Stimulated activated CD8-positive, alpha-beta memory T cell treated with anti-CD3 and anti-CD28 coated beads, Interleukin-7, amount 100 ng/mL, for 24 hours (primary cell): ENCODE measurements around the gene THSD4.
"Not testable (repeated sequence)": the region's sequence is repeated elsewhere in the genome, so short reads cannot be mapped to it uniquely, and the experiment has no call there.

ENCODE experiments used
- DNase-seq: peaks from one replicate; pipeline ENCODE4 v3.0.0-alpha.2; 2020; ENCODE audit warnings: low read depth

The THSD4 gene

DNA sequence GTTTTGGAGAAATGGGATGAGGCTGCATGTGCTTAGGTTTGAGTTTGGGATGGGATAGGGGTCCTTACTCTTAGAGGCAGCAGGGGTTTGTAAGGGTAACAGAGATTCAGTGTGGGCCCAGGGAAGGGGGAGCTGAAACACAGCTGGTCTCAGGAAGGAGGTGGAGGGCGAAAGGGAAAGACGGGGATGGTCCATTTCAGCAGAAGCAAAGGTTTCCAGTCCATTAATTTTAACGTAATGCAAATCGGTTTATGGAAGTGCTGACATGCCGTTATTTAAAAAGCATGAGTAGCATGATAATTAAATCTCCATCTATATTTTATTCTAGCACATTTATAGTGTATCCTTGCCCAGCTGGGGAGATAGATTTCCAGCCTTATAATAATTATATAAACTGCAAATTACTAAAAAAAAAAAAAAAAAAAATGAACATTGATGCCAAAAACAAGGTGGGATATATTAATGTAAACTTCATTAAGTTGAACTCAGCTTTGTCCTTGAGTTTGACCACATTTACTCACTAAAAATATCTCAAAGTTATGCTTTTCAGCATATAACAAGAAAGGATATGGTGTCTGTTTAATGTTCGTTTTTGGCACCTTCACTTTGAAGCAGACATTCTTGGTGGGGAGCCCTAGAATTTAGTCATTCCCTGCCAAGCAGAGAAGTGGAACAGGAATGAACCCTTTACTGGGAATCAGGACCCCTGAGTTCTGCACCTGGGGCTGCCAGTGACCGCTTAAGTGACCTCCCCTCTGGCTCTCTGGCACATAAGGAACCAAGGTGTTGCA lies 234.7 kb downstream of the THSD4 start:
- DNase-seq = no peak

GRCh38 chr15:71350622-71351378 lies 235.5 kb downstream of the THSD4 start:
- DNase-seq = no peak

DNA sequence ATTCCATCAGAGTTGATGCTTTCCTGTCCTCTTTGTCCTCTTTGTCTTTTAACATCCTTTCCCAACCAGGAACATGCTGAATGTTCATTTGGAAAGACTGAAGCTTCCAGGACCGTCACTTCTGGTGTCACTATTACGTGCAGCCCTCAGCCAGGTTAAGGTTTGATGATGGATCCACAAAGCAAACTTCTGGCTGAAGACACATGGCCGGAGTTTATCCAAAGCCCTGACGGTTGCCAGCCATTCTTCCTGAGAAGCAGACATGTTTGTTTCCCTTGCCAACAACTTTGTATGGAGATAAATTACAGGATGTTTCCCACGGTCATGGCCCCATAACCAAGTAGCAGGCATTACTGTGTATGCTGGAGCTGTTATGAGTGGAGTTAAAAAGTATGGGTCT lies 236.9 kb downstream of the THSD4 start:
- no peak for DNase-seq

- no peak for DNase-seq
Observed at GRCh38 chr15:71352765-71353164, 237.5 kb downstream of the THSD4 start.

GRCh38 chr15:71353171-71353570 lies 237.9 kb downstream of the THSD4 start:
- DNase-seq = no peak

DNA sequence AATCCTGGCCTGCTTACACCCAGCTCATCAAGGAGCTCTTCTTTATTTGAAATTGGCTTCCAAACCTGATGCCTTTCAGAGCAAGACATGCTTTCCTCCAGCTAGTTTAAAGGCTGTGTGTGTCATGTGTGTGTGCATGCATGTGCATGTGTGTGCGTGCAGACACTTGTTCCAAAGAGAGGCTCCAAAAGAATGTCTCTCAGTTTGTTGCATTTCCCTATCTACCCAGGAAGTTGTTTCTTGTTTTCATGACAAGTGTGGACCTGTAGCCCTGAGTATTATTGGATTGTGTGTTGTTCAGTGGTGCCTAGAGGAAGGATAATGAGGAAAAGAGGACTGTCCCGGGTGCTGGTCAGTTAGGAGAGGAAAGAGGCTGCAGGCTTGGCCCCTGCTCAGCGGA lies 240.0 kb downstream of the THSD4 start:
- DNase-seq = no peak

- no peak for DNase-seq
Observed at GRCh38 chr15:71357321-71357732, 242.1 kb downstream of the THSD4 start.

GRCh38 chr15:71357967-71358366 lies 242.7 kb downstream of the THSD4 start:
- DNase-seq = no peak

DNA sequence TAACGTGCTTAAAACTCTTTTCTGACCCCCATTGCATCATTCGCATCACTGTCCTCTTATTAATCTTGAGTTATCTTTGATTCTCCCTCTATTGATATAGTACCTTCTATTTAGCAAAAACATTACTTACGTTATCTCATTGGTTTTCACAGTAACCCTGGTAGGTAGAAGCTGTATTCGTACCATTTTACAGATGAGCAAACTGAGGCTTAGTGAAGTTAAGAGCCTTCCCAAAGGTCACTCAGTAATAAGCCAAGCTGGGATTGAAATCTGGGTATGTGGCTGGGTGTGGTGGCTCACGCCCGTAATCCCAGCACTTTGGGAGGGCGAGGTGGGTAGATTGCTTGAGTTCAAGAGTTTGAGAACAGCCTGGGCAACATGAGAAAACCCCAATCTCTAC lies 244.0 kb downstream of the THSD4 start:
- no peak for DNase-seq

DNA sequence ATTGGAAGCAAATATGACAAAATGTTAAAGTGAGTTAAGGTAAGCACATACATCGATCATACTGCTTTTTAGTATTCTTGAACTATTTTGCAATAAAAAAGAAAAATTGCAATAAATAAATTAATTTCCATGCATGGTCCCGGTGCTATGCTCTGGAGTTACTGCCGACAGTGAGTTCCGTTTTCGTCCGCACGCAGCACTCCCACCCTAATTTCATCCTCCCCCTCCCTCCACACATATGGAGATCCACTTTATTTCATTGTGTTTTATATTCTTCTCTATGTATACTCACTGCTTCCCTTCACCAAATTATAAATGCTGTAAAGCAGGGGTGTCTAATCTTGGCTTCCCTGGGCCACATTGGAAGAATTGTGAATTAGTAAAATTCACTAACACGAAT lies 247.3 kb downstream of the THSD4 start:
- DNase-seq = no peak

- DNase-seq = no peak
Observed at GRCh38 chr15:71362987-71363968, 248.0 kb downstream of the THSD4 start.

DNA sequence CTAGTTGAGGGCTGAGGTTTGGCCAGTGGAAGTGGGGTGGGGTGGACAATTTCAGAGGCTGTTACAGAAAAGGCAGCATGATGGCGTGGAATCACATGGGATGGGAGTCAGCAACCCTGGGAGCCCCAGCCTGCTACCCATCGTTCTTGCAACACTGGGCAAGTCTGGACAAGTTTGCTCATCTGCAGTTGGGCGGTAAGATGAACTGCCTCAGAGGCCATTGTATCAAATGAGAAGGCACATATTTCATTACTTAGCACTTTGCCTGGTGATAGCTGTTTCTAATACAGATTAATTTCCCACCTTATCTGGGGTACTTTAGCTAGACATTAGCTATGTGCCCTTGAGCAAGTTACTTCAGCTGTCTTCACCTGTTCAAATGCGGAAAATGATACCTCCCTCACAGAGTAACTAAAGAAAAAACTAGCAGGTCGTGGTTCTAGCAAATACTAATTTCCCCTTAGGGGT lies 248.9 kb downstream of the THSD4 start:
- no peak for DNase-seq

DNA sequence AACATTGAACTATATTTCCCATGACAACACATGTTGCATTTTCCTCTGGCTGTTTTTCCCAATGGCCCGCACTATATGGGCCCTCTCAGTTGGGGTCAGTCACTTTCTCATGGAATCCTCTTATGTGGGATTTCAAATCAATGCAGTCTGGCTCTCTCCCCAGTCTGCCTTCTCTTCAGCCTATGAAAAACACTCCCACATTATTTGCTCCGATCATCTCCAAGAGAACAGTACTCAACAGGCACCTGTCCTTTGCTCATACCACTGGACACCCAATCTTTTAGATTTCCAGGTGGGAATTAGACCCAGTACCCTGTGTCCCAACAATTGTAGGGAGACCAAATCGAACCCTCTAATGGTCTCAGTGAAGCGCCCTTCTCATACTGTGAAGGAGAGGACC lies 251.3 kb downstream of the THSD4 start:
- DNase-seq = no peak

GRCh38 chr15:71366926-71367325 lies 251.7 kb downstream of the THSD4 start:
- DNase-seq = no peak

DNA sequence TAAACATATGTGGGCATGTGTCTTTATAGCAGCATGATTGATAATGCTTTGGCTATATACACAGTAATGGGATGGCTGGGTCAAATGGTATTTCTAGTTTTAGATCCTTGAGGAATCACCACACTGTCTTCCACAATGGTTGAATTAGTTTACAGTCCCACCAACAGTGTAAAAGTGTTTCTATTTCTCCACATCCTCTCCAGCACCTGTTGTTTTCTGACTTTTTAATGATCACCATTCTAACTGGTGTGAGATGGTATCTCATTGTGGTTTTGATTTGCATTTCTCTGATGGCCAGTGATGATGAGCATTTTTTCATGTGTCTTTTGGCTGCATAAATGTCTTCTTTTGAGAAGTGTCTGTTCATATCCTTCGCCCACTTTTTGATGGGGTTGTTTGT lies 252.5 kb downstream of the THSD4 start:
- DNase-seq = not testable (repeated sequence)

- not testable (repeated sequence) for DNase-seq
Observed at GRCh38 chr15:71372769-71373168, 257.5 kb downstream of the THSD4 start.

- DNase-seq = no peak
Observed at GRCh38 chr15:71373917-71374316, 258.6 kb downstream of the THSD4 start.

GRCh38 chr15:71374607-71375352 lies 259.5 kb downstream of the THSD4 start:
- DNase-seq = no peak

GRCh38 chr15:71375934-71376333 lies 260.7 kb downstream of the THSD4 start:
- no peak for DNase-seq

GRCh38 chr15:71379893-71380292 lies 264.6 kb downstream of the THSD4 start:
- no peak for DNase-seq

- no peak for DNase-seq
Observed at GRCh38 chr15:71380345-71380744, 265.1 kb downstream of the THSD4 start.
